ENCODE results near the gene HMGB2.

Gene HMGB2

GRCh38 chr4:173334891-173335752, 964 bp upstream of the HMGB2 start:
- peak; percentile 94 for DNase-seq (ENCODE audit: low spot score)

GRCh38 chr4:173333658-173334084, 487 bp downstream of the HMGB2 start:
- DNase-seq (ENCODE audit: low spot score): no peak

- DNase-seq (ENCODE audit: low spot score): no peak
Observed at GRCh38 chr4:173332963-173333657, 1.0 kb downstream of the HMGB2 start.

- DNase-seq (ENCODE audit: low spot score): no peak
Observed at GRCh38 chr4:173332021-173332487, 2.1 kb downstream of the HMGB2 start.

- no peak for DNase-seq (ENCODE audit: low spot score)
Observed at GRCh38 chr4:173330590-173330989, 3.6 kb downstream of the HMGB2 start.

GRCh38 chr4:173328236-173328901, 5.8 kb downstream of the HMGB2 start:
- DNase-seq (ENCODE audit: low spot score): no peak

- no peak for DNase-seq (ENCODE audit: low spot score)
Observed at GRCh38 chr4:173325007-173325736, 9.0 kb downstream of the HMGB2 start.

GRCh38 chr4:173319696-173320095, 14.5 kb downstream of the HMGB2 start:
- no peak for DNase-seq (ENCODE audit: low spot score)

- DNase-seq (ENCODE audit: low spot score): peak; percentile 63
Observed at GRCh38 chr4:173318648-173319211, 15.4 kb downstream of the HMGB2 start.

- DNase-seq (ENCODE audit: low spot score): no peak
Observed at GRCh38 chr4:173318240-173318639, 15.9 kb downstream of the HMGB2 start.

GRCh38 chr4:173317004-173317403, 17.2 kb downstream of the HMGB2 start:
- DNase-seq (ENCODE audit: low spot score): no peak

GRCh38 chr4:173316060-173316459, 18.1 kb downstream of the HMGB2 start:
- no peak for DNase-seq (ENCODE audit: low spot score)

GRCh38 chr4:173314715-173315114, 19.4 kb downstream of the HMGB2 start:
- no peak for DNase-seq (ENCODE audit: low spot score)

GRCh38 chr4:173311368-173311767, 22.8 kb downstream of the HMGB2 start:
- DNase-seq (ENCODE audit: low spot score): no peak

- DNase-seq (ENCODE audit: low spot score): no peak
Observed at GRCh38 chr4:173307778-173308177, 26.4 kb downstream of the HMGB2 start.

GRCh38 chr4:173301518-173302201, 32.5 kb downstream of the HMGB2 start:
- peak; percentile 44 for DNase-seq (ENCODE audit: low spot score)

GRCh38 chr4:173294444-173294843, 39.7 kb downstream of the HMGB2 start:
- DNase-seq (ENCODE audit: low spot score): no peak

GRCh38 chr4:173293663-173294062, 40.5 kb downstream of the HMGB2 start:
- DNase-seq (ENCODE audit: low spot score): no peak

GRCh38 chr4:173291899-173292298, 42.3 kb downstream of the HMGB2 start:
- DNase-seq (ENCODE audit: low spot score): no peak

- DNase-seq (ENCODE audit: low spot score): no peak
Observed at GRCh38 chr4:173289353-173289727, 44.8 kb downstream of the HMGB2 start.

Measured in COLO829 (cell line).